22Rv1 (cell line): ENCODE results near the gene VWA8.

ENCODE experiments used
- ZFX ChIP-seq: fragments of 450-650 bp; IDR thresholded peaks from 2 replicates; pipeline ENCODE4 v1.6.1; 2017; ENCODE audit warnings: antibody characterized with exemption, borderline replicate concordance
- TF ChIP-seq, protein P1 (sequence below): fragments of 450-650 bp; IDR thresholded peaks from 2 replicates; pipeline ENCODE4 v1.5.1; 2017; ENCODE audit warnings: mild to moderate bottlenecking

DNA sequence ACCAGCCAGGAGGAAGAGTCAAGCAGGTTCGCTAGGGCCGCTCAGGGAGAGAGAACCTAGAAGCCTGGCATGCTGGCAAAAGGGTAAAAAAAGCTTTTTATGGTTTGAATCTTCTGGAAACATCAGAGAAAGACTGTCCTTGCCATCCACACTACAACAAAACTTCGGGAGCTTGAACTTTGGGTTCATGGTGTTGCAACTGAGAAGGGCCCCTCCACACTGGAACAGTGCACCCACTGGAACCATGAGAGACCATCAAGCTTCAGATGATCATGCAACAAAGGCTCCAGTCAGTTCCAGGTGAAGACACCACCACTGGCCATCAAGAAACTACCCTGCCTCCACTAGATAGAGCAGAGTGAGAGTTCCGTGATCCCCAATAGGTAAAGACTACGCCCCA lies 333.5 kb downstream of the VWA8 start:
- TF ChIP-seq, protein P1, sequence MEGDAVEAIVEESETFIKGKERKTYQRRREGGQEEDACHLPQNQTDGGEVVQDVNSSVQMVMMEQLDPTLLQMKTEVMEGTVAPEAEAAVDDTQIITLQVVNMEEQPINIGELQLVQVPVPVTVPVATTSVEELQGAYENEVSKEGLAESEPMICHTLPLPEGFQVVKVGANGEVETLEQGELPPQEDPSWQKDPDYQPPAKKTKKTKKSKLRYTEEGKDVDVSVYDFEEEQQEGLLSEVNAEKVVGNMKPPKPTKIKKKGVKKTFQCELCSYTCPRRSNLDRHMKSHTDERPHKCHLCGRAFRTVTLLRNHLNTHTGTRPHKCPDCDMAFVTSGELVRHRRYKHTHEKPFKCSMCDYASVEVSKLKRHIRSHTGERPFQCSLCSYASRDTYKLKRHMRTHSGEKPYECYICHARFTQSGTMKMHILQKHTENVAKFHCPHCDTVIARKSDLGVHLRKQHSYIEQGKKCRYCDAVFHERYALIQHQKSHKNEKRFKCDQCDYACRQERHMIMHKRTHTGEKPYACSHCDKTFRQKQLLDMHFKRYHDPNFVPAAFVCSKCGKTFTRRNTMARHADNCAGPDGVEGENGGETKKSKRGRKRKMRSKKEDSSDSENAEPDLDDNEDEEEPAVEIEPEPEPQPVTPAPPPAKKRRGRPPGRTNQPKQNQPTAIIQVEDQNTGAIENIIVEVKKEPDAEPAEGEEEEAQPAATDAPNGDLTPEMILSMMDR = no peak
- no peak for TF ChIP-seq ZFX
